BLaER1 (cell line): Measurements from ENCODE around the gene COL6A1.

Experiments
- H3K27ac ChIP-seq: shearing (Covaris generic); formaldehyde crosslinking; 2 replicates; pipeline ENCODE4 v1.8.1; 2022
- H3K27me3 ChIP-seq: shearing (Covaris generic); formaldehyde crosslinking; 2 replicates; pipeline ENCODE4 v1.8.1; 2022
- H3K36me3 ChIP-seq: shearing (Covaris generic); formaldehyde crosslinking; 2 replicates; pipeline ENCODE4 v1.8.1; 2022
- H3K4me1 ChIP-seq: shearing (Covaris generic); formaldehyde crosslinking; 2 replicates; pipeline ENCODE4 v1.8.1; 2022
- H3K4me2 ChIP-seq: shearing (Covaris generic); formaldehyde crosslinking; 2 replicates; pipeline ENCODE4 v1.8.1; 2022
- H3K4me3 ChIP-seq: shearing (Covaris generic); formaldehyde crosslinking; 2 replicates; pipeline ENCODE4 v1.8.1; 2022
- H3K9ac ChIP-seq: shearing (Covaris generic); formaldehyde crosslinking; 2 replicates; pipeline ENCODE4 v1.8.1; 2022
- H3K9me3 ChIP-seq: shearing (Covaris generic); formaldehyde crosslinking; 2 replicates; pipeline ENCODE4 v1.8.1; 2022
- H4K20me1 ChIP-seq: shearing (Covaris generic); formaldehyde crosslinking; 2 replicates; pipeline ENCODE4 v1.8.1; 2022
- Cebpa-rat ChIP-seq: shearing (Covaris generic); IDR thresholded peaks from 2 replicates; pipeline ENCODE4 v1.8.1; 2022

Gene COL6A1

GRCh38 chr21:45980697-45981096 lies 873 bp upstream of the COL6A1 start:
- peak overlapping the region; percentile 78 for H3K4me2 ChIP-seq
- no peak overlapping the region for H3K27ac ChIP-seq
- no peak for TF ChIP-seq Cebpa-rat

DNA sequence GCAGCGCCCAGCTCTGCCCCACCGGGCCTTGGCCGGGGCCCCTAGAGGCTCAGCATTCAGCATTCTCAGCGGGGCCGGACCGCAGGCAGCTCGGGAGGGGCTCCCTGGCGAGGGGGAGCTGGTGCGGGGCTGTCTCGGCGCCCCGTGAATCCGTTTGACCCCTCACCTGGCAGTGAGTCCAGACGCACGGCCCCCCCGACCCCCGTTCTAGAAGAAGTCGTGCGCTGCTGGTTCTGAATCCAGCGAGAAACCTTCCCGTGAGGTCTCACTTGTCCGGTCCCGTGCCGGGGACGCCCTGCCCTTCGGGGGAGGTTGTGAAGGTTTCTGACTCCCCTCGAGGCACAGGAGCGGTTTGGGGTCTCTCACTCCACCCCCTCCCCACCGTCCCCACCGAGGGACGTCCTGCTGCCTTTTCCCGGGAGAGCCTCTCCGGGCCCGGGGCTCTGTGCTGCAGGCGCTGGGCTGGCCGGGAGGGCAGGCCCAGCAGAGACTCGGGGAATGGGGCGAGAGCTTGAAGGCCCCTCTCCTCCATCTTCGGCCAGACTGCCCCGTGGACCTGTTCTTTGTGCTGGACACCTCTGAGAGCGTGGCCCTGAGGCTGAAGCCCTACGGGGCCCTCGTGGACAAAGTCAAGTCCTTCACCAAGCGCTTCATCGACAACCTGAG lies 655 bp downstream of the COL6A1 start:
- Histone ChIP-seq H4K20me1 (peaks cover 18% of the 10 kb centered on the region), H3K36me3 (no peaks in the 10 kb centered on the region), H3K9ac (peak overlapping the region; percentile 72), H3K4me3 (peak overlapping the region; percentile 69), H3K27ac (peak overlapping the region; percentile 41; the same call in 1 of the 2 replicates), H3K4me1 (peaks cover 41% of the 10 kb centered on the region), H3K27me3 (peaks cover 40% of the 10 kb centered on the region), H3K4me2 (peak overlapping the region; percentile 100), H3K9me3 (no peaks in the 10 kb centered on the region)
- no peak for TF ChIP-seq Cebpa-rat

More at GRCh38 chr21:45980697-45981096, 873 bp upstream of the COL6A1 start:
- peaks cover 37% of the 10 kb centered on the region for H3K4me1 ChIP-seq
- peak overlapping the region; percentile 60; the same call in 1 of the 2 replicates for H3K9ac ChIP-seq
- peaks cover 18% of the 10 kb centered on the region for H4K20me1 ChIP-seq
- peaks cover 50% of the 10 kb centered on the region for H3K27me3 ChIP-seq
- no peaks in the 10 kb centered on the region for H3K9me3 ChIP-seq
- H3K36me3 ChIP-seq = no peaks in the 10 kb centered on the region
- peak overlapping the region; percentile 55 for H3K4me3 ChIP-seq

DNA sequence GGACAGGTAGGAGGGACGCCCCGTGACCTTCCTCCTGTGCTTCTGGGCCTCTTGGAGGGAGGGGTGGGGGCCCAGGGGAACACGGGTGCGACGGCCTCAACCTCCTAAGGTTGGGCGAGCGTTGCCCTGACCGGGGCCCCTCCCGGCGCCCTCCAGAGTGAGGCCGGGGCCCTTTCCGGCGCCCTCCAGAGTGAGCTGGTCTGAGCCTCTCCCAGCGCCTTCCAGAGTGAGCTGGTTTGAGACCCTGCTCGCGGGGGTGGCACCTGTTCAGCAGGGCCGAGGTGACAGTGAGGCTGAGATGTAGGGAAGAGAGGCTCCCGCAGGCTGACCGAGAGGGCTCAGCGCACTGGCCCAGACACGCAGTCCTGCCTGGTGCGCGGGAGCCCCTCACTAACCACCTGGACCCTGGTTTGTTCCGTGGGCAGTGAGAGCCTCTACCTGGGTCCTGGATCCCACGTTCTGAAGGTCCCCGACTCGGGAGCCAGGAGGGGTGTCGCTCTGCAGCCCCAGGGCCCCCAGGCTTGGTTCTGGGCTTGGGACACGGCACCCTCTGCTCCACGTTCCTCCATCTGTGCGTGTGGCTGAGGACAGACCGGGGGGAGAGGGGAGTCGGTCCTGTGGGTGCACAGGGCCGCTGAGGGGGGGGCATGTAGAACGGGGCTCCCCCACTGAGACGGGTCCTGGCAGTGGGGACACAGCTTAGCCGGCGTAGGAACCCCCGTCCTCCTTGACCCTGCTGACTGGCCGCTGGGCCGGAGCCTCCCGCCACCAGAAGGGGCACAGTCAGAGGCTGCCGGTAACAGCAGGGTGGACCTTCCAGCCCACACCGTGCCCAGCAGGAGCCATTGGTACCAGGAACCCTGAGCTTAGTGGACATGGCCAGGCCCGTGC lies 1.4 kb downstream of the COL6A1 start:
- no peaks in the 10 kb centered on the region for H3K36me3 ChIP-seq
- no peak overlapping the region for H3K27ac ChIP-seq
- H3K4me3 ChIP-seq = peak overlapping the region; percentile 69
- H4K20me1 ChIP-seq = peaks cover 18% of the 10 kb centered on the region
- 0 out of 2 replicates have a peak overlapping the region, but pooled peaks have one; percentile 72 for H3K9ac ChIP-seq
- no peaks in the 10 kb centered on the region for H3K9me3 ChIP-seq
- peaks cover 41% of the 10 kb centered on the region for H3K4me1 ChIP-seq
- TF ChIP-seq Cebpa-rat = no peak
- peaks cover 36% of the 10 kb centered on the region for H3K27me3 ChIP-seq
- H3K4me2 ChIP-seq = peak overlapping the region; percentile 100

GRCh38 chr21:45983649-45983965 lies 2.0 kb downstream of the COL6A1 start:
- Histone ChIP-seq H3K4me2 (no peak overlapping the region), H3K4me3 (no peak overlapping the region), H3K9me3 (no peaks in the 10 kb centered on the region), H3K9ac (no peak overlapping the region), H4K20me1 (peaks cover 18% of the 10 kb centered on the region), H3K27ac (no peak overlapping the region), H3K27me3 (peaks cover 36% of the 10 kb centered on the region), H3K36me3 (no peaks in the 10 kb centered on the region), H3K4me1 (peaks cover 36% of the 10 kb centered on the region)
- no peak for TF ChIP-seq Cebpa-rat

DNA sequence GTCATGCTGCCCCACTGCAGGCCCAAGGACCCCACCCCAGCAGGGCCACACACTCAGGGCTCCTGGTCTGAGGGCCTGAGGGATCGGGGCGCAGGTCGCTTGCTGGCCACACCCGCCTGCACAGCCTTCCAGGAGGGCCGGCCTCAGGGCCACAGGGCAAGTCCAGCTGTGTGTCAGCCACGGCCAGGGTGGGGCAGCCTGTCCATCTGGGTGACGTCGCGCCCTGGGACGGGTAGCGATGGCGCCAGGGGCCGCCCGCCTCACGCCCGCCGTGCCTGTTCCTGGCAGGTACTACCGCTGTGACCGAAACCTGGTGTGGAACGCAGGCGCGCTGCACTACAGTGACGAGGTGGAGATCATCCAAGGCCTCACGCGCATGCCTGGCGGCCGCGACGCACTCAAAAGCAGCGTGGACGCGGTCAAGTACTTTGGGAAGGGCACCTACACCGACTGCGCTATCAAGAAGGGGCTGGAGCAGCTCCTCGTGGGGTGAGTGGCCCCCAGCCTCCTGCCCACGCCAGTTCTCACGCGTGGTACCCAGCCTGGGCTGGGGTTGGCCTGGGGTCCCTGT lies 2.5 kb downstream of the COL6A1 start:
- no peak overlapping the region for H3K4me2 ChIP-seq
- H3K9ac ChIP-seq = no peak overlapping the region
- TF ChIP-seq Cebpa-rat = no peak
- no peaks in the 10 kb centered on the region for H3K36me3 ChIP-seq
- no peaks in the 10 kb centered on the region for H3K9me3 ChIP-seq
- H3K4me3 ChIP-seq = no peak overlapping the region
- H3K27ac ChIP-seq = no peak overlapping the region
- peaks cover 32% of the 10 kb centered on the region for H3K4me1 ChIP-seq
- H4K20me1 ChIP-seq = peaks cover 18% of the 10 kb centered on the region
- peaks cover 36% of the 10 kb centered on the region for H3K27me3 ChIP-seq

DNA sequence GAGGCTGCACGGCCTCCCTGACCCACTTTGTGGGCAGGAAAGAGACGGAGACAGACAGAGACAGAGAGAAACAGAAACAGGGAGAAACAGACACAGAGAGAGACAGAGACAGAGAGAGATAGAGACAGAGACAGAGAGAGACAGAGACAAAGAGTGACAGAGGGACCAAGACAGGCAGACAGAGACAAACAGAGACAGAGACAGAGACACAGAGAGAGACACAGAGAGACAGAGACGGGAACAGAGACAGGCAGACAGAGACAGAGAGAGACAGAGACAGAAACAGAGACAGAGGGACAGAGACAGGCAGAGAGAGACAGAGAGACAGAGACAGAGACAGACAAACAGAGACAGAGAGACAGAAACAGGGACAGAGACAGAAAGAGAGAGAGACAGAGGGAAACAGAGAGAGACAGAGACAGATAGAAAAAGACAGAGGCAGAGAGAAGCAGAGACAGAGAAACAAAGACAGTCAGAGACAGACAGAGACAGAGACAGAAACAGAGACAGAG lies 3.1 kb downstream of the COL6A1 start:
- H4K20me1 ChIP-seq = peaks cover 18% of the 10 kb centered on the region
- no peaks in the 10 kb centered on the region for H3K36me3 ChIP-seq
- no peaks in the 10 kb centered on the region for H3K9me3 ChIP-seq
- H3K27me3 ChIP-seq = peaks cover 36% of the 10 kb centered on the region
- no peak overlapping the region for H3K4me2 ChIP-seq
- no peak for TF ChIP-seq Cebpa-rat
- H3K4me1 ChIP-seq = peaks cover 28% of the 10 kb centered on the region
- no peak overlapping the region for H3K4me3 ChIP-seq
- no peak overlapping the region for H3K27ac ChIP-seq
- H3K9ac ChIP-seq = no peak overlapping the region

DNA sequence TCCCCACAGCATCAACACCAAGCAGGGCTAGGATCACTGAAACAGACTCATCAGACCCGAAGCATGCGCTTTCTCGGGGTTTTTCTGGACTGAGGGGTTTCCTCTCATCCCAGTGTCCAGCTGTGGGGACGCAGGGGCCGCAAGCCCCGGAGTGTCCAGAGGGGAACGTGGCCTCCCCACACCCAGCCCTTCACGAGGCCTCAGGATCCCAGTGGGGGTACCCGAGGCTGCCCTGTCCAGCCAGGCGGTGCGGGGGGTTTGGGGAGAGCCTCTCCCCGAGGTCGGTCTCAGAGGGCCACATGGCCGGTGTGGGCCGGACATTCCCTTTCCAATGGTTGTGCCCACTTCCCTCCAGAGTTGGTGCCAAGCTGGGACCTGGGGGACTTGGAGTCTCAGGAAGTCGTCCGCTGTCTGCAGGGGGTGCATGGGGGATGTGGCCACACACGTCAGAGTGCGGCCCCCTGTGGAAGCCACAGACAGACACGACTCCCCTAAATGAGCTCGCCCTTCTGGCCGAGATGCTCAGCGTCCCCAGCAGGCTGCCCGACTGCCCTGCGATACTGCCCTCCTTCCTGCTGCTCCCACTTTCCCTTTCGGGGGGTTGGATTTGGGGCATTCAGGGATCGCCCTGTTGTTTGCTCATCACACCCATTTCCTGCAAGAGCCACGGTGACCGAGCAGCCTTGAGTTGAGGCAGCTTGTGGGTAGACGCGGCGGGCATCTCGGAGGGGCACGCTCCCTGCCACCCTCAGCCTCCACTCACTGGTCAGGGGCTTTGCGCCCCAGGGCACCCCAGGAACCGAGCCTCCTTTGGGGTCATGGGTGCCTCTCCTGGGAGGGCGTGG lies 4.1 kb downstream of the COL6A1 start:
- Histone ChIP-seq H3K27me3 (peaks cover 36% of the 10 kb centered on the region), H3K4me1 (peaks cover 30% of the 10 kb centered on the region), H3K4me3 (no peak overlapping the region), H3K4me2 (peak overlapping the region; percentile 14; the same call in 1 of the 2 replicates), H3K9ac (no peak overlapping the region), H3K27ac (no peak overlapping the region), H3K9me3 (no peaks in the 10 kb centered on the region), H3K36me3 (no peaks in the 10 kb centered on the region), H4K20me1 (peaks cover 18% of the 10 kb centered on the region)
- no peak for TF ChIP-seq Cebpa-rat

GRCh38 chr21:45986316-45987051 lies 4.9 kb downstream of the COL6A1 start:
- H3K27ac ChIP-seq = no peak overlapping the region
- no peaks in the 10 kb centered on the region for H3K36me3 ChIP-seq
- no peak for TF ChIP-seq Cebpa-rat
- no peaks in the 10 kb centered on the region for H3K9me3 ChIP-seq
- H3K4me2 ChIP-seq = peak overlapping the region; percentile 14; the same call in 1 of the 2 replicates
- H3K4me1 ChIP-seq = peaks cover 29% of the 10 kb centered on the region
- no peak overlapping the region for H3K9ac ChIP-seq
- peaks cover 18% of the 10 kb centered on the region for H4K20me1 ChIP-seq
- H3K27me3 ChIP-seq = peaks cover 36% of the 10 kb centered on the region
- no peak overlapping the region for H3K4me3 ChIP-seq
